DMS79 (cell line): ENCODE measurements around the gene LRRC34.

ENCODE experiments used
- DNase-seq: peaks from one replicate; lab custom pipeline; 2025; lab: John Stamatoyannopoulos, UW

Gene LRRC34

GRCh38 chr3:169764882-169765612 is 47.7 kb downstream of the LRRC34 start, which contains the start of gene TERC:
Gene TERC, minus strand, starts transcription at chr3:169765060.
- DNase-seq = peak; percentile 93

DNA sequence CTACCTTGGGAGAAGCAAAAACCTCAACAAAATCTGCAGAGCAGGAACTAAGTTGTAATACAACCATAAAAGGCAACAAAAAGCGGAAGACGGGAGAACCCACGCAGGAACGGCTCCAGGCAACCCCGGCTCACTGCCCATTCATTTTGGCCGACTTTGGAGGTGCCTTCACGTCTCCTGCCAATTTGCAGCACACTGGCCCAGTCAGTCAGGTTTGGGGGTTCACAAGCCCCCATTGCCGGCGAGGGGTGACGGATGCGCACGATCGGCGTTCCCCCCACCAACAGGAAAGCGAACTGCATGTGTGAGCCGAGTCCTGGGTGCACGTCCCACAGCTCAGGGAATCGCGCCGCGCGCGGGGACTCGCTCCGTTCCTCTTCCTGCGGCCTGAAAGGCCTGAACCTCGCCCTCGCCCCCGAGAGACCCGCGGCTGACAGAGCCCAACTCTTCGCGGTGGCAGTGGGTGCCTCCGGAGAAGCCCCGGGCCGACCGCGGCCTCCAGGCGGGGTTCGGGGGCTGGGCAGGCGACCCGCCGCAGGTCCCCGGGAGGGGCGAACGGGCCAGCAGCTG is 48.3 kb downstream of the LRRC34 start:
- DNase-seq = no peak

DNA sequence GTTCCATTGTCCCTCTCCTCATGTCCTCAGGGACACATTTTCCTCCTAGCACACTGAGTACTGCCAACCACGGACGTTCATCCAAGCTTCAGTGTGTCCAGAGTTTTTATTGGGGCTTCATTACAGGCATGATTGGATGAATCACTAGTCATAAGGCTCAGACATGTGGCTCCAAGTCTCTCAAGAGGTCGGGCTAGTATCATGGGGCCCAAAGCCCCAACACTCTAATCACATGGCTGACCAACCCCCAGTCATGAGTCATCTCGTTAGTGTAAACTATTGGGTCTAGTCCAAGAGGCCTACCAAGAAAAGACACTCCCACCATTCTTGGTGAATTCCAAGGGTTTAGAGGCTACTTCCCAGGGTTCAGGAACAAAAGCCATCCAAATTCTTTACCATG is 52.2 kb downstream of the LRRC34 start:
- no peak for DNase-seq

- DNase-seq = no peak
Measured at GRCh38 chr3:169759256-169759655, 53.4 kb downstream of the LRRC34 start.

- DNase-seq = no peak
Measured at GRCh38 chr3:169758359-169758994, 54.2 kb downstream of the LRRC34 start.

GRCh38 chr3:169755488-169755887 is 57.2 kb downstream of the LRRC34 start:
- DNase-seq = no peak

- no peak for DNase-seq
Measured at GRCh38 chr3:169754711-169755110, 58.0 kb downstream of the LRRC34 start.

DNA sequence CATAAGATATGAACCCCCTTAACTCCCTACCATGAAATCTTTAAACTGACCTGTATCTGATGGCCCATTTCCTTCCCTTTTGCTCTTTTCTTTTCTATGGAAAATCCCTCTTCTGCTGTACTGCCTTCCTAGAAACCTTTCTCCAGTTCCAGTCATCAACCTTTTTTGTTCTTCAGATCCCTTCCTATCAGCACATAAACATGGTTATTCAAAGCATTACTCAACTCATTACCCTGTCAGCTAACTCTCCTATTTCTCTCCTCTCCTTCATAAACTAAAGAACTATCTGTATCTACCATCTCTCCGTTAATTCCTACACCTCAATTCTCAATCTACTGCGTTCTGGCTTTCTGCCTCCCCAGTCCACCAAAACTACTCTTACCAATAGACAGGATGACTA is 60.8 kb downstream of the LRRC34 start:
- no peak for DNase-seq

GRCh38 chr3:169750665-169751064 is 62.0 kb downstream of the LRRC34 start:
- DNase-seq = no peak

- no peak for DNase-seq
Measured at GRCh38 chr3:169748670-169749069, 64.0 kb downstream of the LRRC34 start.

DNA sequence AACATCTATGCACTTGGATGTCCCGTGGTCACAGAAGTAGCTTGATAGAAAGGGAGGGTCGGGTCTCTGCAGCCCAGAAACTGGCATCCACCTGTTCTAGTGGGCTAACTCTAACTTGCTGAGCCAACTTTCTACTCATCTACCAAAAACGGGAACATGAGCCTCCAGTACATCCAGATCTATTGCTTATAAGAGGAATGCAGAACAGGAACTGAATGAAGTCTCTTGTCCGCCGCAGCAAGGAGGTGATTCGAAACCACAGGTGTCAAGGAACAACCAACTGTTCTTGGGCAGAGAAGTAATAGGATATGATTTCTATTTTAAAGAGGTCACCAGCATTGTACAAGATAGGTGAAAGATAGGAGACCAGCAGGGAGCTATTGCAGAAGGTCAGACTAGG is 65.8 kb downstream of the LRRC34 start:
- no peak for DNase-seq

DNA sequence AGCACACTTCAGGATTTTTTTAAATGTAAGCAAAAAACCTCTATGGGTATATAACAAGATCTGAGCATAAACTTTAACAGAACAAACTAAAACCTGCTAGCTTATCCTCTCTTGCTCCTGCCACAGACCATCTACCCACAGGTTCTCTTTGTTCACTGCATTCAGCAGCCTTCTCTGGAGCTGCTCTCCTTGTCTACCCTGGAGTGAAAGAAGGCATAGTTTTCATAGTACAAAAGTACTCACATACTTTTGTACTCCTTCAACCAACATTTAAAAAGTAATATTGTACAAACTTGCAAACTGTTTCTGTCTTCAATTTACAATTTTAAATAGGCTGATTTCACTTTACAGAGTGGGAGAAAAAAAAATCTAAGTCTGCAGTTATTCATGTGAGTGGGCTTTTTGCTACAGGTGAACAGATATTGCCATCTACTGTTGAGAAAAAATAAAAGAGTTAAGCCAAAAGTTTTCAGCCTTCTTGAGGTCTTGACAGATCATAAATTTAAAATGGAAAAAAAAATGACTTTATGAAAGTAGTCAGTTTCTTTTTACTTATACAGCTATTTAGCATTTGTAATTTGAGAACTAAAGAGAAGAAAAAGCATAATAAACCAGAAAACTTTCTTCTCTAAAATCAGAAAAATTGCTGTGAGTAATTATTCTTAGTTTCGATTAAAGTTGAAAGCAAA is 68.2 kb downstream of the LRRC34 start:
- no peak for DNase-seq
